HG03159 (cell line): ENCODE measurements around the gene ARHGEF25.
A peak's percentile ranks its signal among the peaks of the same experiment; 100 is the strongest.
"Not testable (repeated sequence)": the region's sequence is repeated elsewhere in the genome, so short reads cannot be mapped to it uniquely, and the experiment has no call there.

Experiments used
- ATAC-seq: cut with Tn5 transposase; IDR thresholded peaks from one replicate; pipeline ENCODE4 v1.9.1; 2021; ENCODE audit warnings: mild to moderate bottlenecking, moderate library complexity; ENCODE audit not compliant: unreplicated experiment

ARHGEF25 gene

DNA sequence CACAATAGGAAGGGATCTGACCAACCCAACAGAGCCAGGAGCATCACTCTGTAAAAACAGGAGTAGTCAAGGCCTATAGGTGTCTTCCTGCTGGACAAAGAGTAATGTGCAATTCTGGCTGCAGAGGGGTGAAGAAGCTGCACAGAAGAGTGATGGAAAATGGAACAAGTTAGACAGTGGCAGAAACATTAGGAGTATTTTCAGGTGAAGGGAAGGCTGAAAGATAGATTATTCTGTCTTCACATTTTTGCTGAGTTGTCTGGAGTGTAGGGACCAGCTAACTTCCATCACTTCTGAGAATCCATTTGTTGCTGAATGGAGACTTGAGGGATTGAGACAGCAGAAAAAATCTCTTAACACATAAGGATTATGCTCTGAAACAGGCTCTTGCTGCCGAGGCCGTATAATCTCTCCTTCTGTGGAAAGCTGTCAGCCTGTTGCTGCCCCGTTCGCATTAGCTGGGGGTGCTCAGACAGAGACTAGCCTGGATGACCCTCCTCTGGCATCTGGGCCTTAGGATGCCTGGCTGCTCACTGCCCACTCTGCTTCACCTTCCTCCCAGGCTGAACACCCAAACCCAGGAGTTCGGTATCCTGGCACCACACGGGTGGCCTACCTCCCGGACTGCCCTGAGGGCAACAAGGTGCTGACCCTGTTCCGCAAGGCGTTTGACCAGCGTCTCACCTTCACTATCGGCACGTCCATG is 3.1 kb upstream of the ARHGEF25 start:
- ATAC-seq, result no peak

DNA sequence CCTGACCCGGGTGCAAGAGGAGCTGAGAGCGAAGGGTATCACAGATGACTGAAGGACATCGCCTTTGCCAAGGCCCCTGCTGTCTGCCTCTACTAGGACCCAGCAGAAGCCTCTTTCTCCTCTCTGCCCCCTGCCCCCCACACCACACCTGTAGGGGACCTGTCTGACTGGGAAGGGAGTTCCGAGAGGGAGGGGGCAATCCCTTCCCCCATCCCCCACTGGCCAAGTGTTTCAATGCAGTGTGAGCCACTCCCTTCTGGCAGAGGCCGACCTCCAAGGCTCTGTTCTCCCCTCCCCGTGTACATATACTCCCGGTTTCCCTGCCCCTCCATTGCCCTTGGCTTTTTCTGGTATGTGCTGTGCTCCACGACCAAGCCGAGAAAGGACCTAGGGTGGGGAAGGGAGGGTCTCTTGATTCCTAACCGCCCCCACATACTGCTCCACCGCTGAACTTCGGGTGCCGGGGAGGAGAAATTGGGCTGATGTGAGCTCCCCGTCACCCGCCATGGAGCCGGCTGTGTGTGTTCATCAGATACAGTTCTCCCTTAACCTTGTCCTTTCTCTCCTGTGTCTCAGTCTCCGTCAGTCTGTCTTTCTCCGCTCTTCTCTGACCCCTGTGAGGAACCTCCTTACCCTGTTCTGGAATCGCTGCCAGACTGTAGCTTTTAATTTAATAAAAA is 2.0 kb upstream of the ARHGEF25 start:
- no peak for ATAC-seq

DNA sequence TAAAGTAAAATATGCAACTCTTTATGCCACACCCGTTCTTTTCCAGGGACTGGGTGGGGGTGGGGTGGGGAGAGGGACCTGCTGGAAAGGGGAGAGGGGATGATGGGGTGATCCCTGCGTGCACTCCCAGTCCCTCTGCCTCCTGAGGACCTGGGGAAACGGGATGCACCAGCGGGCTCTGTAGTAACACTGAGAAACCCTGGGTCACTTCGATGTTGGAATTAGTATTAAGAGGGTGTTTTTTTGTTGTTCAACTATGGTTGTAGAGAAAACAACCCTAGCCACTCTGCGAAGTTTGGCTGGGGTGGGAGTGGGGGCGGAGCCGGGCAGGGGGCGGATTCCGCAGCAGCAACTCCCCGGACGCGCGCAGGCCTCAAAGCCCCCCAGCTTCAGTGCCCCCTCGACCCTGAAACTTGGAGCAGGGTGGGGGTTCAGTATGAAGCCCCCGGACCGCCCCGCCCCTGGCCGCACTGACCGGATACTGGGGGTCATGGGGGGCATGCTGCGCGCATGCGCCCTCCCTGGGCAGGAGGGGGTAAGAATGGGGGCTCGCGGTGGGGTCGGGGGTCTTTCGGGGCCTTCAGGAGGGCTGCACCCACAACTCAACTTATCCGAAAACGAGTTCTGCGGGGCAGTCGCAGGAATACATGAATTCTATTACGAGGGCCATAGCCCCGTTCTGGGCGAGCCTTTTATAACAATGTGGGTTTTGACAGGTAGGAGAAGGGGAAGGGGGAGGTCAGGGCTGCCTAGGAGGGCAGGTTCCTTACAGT is 1.3 kb upstream of the ARHGEF25 start:
- no peak for ATAC-seq

DNA sequence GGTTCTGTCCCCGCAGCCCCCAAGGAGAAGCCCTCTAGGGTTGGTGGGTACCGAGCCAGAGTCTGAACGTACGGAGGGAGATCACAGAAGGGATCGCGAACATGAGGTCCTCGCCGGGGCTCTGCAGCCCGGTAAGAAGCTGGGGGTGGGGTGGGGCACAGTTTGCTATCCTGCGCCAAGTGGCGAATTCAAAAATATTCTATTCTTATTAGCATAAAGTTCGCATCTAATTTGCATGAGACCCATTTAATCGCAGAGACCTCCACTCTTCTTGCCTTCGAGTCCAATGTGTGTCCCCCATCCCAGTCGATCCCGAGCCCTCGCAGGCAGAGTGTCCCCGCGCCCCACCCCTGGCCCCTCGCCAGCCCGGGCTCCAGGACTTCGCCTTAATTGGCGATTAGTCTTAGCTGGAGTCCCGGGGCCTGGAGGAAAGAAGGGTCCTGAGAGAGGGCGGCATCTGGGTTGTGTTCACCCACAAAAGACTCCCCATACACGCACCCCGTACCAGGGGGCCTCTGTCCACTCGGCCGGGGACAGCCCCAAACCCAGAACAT is 604 bp upstream of the ARHGEF25 start:
- no peak for ATAC-seq

DNA sequence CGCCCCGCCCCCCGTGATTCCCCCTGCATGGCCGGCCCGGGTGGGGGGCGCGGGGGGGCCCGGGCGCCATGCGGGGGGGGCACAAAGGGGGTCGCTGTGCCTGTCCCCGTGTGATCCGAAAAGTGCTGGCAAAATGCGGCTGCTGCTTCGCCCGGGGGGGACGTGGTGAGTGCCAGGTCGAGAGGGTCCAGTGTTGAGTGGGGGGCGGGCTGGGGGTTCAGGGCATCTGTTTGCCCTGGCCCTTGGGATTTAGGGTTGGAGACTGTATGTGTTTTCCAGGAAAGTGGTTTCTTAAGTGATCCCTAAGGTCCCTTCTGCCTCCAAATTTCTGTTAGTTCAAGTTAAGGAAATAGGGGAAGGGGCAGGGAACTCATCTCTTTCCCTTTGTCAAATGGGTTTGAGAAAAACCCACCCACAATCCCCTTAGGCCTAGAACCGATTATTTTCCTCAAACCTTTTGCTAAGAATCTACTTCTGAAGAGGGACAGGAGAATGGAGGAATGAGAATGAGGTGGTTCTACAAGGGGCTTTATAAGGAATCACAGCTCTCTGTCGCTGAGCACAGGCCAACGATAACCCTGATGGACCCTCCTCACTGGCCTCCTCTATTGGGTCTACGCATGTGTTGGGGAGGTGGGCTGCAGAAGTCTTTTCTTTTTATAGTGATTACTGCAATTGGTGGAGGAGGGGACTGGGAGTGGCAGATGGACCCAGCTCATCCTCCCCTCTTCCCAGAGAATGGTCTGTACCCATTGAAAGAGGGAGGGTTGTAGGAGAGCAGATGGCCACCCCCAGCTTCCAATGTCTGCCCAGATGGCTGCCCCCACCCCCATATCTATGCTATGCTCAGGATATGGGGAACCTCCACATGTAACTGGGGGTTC is 834 bp downstream of the ARHGEF25 start:
- no peak for ATAC-seq

DNA sequence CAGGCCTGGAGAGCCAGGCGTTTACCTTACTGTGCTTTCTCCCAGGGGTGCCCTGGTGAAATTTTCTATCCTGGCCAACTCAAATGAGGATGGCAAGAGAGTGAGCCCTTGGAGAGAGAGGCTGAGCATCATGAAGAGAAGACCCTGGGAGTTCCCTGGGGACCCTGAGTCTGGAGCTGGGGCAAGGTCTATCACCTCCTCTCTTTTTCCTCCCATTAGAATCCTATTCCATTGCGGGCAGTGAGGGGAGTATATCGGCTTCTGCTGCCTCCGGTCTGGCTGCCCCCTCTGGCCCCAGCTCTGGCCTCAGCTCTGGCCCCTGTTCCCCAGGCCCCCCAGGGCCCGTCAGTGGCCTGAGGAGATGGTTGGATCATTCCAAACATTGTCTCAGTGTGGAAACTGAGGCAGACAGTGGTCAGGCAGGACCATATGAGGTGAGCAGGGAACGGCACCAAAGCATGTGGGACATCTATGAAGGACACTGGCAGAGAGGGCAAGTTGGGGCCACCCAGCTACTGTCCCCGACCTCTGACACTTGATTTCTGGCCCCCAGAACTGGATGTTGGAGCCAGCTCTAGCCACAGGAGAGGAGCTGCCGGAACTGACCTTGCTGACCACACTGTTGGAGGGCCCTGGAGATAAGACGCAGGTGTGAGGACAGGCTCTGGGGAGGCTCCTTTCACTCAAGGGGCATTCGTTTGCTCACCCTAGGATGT is 1.6 kb downstream of the ARHGEF25 start:
- no peak for ATAC-seq

DNA sequence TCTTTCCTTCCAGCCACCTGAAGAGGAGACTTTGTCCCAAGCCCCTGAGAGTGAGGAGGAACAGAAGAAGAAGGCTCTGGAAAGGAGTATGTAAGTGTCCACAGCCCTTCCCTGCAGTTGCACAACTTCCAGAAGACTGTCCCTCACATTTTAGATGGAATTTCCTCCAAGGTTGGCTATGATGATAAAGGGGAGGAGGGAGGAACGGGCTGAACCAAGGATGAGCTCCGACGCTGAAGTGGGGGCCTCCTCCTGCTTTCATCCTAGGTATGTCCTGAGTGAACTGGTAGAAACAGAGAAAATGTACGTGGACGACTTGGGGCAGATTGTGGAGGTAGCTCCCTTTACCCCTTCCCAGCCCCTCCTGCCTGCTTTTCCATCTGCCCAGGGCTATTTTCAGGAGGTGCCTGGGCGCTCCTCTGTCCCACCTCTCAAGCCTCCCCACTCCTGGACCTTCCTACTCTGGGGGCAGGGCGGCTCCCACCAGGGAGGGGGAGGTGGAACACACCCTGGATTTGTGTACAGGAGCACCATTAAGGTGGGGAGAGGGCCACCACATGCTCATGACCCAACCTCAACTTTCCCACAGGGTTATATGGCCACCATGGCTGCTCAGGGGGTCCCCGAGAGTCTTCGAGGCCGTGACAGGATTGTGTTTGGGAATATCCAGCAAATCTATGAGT is 2.3 kb downstream of the ARHGEF25 start:
- no peak for ATAC-seq

DNA sequence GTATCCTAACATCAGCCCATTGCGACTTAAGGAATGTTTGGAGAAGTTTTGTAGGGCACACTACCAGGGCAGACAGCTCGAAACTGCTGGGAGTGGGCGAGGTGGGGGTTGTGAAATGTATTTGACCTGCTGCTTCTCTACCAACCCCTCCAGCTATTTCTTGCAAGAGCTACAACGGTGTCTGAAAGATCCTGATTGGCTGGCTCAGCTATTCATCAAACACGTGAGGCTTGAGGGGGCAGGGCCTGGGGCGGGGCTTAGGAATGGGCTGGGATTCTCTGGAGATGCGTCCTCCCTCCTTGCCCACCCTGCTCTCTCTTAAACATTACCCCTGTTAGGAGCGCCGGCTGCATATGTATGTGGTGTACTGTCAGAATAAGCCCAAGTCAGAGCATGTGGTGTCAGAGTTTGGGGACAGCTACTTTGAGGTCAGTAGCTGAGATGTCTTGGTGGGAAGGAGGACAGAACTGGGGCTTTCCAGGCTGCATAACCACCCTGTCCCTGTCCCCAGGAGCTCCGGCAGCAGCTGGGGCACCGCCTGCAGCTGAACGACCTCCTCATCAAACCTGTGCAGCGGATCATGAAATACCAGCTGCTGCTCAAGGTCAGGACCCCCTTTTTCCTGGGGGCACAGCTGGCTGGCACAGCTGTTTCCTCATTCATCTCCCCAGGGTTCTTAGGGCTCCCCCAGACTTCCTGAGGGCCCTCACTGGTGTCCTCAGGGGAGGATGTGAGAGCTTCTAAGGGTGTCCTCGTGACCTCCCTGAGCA is 3.1 kb downstream of the ARHGEF25 start:
- ATAC-seq, result peak; percentile 61

DNA sequence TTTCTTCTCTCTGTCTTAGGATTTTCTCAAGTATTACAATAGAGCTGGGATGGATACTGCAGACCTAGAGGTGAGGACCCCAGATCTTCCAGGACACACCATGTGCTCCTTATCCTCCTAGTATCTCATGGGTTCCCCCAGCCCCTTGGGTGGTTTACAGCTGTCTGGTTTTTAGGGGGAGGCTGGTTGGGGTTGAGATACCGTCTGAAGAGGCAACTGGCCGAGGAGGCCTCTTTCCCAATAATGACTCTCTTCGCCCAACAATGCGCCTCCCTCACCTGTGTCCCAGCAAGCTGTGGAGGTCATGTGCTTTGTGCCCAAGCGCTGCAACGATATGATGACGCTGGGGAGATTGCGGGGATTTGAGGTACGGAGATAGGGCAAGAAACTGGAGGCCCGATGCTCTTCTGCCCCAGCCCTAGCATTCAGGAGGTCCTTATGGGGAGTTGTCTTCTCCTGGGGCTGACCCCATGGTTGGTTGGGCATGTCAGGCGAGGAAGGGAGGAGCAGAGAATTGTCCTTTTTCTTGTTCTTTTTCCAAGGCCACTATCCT is 3.8 kb downstream of the ARHGEF25 start:
- no peak for ATAC-seq

DNA sequence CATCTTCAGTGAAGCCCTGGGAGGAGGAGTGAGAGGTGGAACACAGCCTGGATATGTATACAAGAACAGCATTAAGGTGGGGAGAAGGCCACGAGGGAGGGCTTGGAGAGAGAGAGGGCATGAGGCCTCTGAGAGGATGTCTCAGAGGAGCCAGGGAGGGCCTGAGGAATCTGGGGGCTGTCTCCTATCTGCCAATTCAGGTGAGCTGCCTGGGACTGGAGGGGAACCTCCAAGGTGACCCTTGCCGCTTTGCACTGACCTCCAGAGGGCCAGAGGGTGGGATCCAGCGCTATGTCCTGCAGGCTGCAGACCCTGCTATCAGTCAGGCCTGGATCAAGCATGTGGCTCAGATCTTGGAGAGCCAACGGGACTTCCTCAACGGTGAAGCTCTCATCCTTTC is 4.4 kb downstream of the ARHGEF25 start:
- ATAC-seq, result no peak

DNA sequence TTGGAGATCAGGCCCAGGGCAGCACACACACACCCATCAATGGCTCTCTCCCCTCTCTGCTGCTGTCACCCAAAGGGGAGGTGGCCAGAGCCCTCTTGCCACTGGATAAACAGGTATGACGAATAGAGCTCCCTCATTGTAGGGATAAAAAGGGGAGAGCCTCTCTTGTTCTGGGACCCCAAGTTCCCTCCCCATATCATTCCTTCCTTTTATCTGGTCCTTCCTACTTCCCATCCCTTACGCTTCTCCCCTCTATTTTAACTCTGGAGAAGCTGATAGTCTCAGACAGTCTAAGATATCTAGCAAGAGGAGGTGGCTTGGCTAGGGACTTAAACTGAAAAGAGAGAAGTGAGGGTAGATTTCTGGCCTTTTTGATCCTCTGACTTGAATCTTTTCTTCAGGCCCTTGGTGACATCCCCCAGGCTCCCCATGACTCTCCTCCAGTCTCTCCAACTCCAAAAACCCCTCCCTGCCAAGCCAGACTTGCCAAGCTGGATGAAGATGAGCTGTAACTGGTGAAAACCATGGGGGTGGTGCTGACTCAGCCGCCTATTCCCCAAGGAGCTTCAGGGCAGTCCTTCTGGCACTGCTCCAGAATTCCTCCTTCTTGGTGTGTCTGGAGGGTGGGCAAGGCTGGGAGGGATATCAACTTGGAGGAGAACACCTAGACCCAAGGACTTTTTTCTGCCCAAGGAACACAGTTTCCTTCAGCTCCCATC is 5.3 kb downstream of the ARHGEF25 start:
- no peak for ATAC-seq

DNA sequence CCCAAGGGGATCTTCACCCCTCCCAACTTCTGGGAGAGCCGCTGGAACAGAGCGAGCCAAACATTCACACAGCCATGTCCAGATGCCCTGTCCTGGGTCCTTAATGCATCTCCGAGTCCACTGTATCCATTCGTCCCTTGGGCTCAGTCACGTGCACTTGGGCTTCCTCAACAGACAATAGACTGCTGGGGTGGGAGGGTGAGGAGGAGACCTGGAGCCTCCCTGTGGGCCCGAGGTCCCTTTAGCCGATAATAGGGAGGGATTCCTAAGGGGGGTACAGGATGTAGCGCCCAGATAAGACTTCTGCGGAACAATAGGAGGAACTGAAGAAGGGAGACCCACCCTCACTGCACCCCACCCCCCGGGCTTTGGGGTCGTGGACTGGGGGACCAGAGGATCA is 6.7 kb downstream of the ARHGEF25 start:
- ATAC-seq, result no peak

DNA sequence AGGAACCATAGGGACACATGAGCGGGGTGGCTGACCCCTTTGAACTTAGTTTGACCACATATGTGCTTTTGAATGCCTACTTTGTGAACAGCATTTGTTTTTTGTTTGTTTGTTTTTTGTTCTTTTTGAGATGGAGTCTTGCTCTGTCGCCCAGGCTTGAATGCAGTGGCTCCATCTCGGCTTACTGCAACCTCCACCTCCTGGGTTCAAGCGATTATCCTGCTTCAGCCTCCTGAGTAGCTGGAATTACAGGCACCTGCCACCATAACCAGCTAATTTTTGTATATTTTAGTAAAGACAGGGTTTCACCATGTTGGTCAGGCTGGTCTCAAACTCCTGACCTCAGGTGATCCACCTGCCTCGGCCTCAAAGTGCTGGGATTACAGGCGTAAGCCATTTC is 7.2 kb downstream of the ARHGEF25 start:
- not testable (repeated sequence) for ATAC-seq

DNA sequence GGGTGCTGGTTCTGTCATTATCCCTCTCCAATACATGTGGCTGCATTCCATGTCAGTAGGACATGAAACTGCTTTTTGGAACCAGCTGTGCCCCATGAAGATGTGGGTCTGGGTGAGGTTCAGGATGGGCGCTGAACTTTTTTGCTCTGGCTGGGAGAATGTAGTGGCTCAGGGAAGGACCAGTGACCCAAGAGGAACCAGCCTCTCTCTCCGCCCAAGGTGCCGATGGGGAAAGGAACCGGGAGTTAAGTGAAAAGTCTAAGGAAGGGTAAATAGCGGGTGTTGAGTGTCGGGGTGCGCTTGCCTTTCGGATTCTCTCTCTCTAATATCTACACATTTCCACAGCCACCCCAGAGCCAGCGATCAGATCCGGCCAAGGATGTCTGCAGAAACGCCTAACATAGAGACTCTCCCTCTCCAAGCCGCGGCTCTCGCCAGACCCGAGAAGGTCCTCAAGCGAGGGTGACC is 7.8 kb downstream of the ARHGEF25 start:
- ATAC-seq, result no peak

DNA sequence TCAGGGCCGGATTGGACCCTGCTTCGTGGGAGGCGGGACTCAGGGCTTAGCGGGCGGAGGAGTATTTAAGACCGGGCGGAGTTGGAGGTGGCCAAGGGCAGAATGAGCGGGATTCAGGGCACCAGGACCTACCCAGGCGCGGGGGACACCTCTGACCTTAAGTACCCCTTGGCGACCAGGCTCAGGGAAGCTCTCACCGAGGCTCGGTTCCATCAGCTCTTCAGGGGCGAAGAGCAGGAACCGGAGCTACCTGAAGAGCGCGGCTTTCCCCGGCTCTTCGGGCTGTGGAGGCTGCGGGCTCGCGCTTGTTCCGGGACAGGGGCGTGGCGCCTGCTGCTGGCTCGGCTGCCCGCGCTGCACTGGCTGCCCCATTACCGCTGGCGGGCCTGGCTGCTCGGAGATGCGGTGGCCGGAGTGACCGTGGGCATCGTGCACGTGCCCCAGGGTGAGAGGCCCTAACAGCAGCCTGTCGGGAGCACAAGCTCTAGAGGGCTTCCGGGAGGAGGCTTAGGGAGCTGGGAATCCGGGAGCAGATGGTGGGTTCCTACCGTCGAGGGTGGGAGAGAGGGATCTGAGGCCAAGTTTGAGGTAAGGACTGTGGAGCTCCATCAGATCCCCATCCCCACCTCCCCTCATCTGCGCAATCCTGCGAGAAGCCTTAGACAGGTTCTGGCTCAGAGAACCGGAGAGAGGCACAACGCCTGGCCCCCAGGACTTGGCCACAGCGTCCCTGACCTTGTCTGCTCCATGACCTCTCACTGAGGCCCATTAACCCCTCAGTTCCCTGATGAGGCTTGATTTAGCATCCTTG is 8.4 kb downstream of the ARHGEF25 start:
- no peak for ATAC-seq

DNA sequence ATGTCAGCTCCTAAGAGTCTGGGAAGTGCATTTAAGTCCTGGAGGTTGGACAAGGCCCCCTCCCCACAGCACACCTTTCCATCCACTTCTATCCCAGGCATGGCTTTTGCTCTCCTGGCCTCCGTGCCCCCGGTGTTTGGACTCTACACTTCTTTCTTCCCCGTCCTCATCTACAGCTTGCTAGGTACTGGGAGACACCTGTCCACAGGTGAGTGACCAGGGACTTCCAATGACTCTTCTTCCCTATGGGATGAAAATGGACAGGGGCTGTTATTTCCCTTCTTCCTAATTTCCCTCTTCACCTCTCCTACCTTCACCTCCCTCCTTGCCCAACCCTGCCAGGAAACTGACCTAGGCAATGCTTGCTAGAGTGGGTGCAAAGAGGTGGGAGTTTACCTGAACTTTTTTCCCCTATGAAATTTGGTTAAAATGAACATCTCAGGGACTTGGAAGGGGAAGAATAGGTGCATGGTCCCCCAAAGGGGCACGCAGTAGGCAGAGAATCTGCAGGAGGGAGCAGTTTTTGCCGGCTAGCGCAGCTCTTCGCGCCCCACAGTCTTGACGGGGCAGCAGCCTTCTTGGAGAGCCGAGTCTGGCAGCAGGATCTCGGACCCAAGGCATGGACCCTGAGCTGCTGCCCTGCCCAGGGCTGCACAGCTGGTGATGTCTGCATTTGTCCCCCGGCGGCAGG is 9.2 kb downstream of the ARHGEF25 start:
- ATAC-seq, result no peak
